GM12872 (cell line): ENCODE data around the gene PTPRK.

Experiments
- CTCF ChIP-seq: IDR thresholded peaks from 3 replicates; pipeline ENCODE4 v1.5.1; 2011; ENCODE audit warnings: low read depth, mild to moderate bottlenecking, low read length, moderate library complexity; ENCODE audit not compliant: insufficient read depth

Gene PTPRK

GRCh38 chr6:128302942-128303341, 217.5 kb downstream of the PTPRK start:
- TF ChIP-seq CTCF, result no peak

GRCh38 chr6:128295670-128296069, 224.7 kb downstream of the PTPRK start:
- TF ChIP-seq CTCF, result no peak

- TF ChIP-seq CTCF, result no peak
Measured at GRCh38 chr6:128290221-128290620, 230.2 kb downstream of the PTPRK start.

GRCh38 chr6:128284128-128284527, 236.3 kb downstream of the PTPRK start:
- no peak for TF ChIP-seq CTCF

- TF ChIP-seq CTCF, result no peak
Measured at GRCh38 chr6:128282961-128283360, 237.4 kb downstream of the PTPRK start.

GRCh38 chr6:128280960-128281359, 239.4 kb downstream of the PTPRK start:
- TF ChIP-seq CTCF, result no peak

- TF ChIP-seq CTCF, result no peak
Measured at GRCh38 chr6:128280066-128280465, 240.3 kb downstream of the PTPRK start.

GRCh38 chr6:128278836-128279235, 241.6 kb downstream of the PTPRK start:
- TF ChIP-seq CTCF, result no peak
